ENCODE data around the gene SETD3.
"Not testable (repeated sequence)": the region's sequence is repeated elsewhere in the genome, so short reads cannot be mapped to it uniquely, and the experiment has no call there.

The SETD3 gene

DNA sequence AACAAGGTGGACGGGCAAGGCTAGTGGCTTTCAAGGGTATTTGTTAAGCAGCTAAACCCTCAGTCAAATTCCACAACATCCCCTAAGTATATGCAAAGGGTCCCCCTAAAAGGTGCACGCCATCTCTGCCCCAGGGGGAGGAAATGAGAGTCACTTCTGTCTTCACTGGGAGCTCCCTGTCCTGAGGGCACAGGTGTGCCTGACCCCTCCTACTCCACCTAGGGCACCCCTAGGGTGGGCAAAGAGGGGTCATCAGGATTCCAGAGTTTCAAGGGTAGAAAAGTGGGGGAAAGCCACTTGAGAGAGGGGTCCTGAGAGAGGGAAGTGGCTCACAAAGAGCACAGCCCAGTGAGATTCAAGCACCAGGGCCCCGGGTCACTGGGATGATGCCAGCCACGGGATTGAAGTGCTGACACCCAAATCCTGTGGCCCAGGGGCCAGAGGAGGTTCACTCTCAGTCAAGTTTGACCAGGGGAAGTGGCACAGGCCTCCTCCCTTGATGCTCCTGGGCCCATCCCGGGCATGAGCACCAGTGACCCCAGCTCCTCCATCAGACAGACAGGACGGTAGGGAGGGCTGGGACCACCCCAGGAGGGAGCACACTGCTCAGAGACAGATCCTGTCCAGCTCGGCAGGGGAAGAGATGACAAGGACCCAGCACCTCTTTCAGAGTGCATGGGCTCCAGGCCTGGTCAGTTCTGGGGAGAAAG is 126.3 kb downstream of the SETD3 start:
- DNase-seq, result no peak

DNA sequence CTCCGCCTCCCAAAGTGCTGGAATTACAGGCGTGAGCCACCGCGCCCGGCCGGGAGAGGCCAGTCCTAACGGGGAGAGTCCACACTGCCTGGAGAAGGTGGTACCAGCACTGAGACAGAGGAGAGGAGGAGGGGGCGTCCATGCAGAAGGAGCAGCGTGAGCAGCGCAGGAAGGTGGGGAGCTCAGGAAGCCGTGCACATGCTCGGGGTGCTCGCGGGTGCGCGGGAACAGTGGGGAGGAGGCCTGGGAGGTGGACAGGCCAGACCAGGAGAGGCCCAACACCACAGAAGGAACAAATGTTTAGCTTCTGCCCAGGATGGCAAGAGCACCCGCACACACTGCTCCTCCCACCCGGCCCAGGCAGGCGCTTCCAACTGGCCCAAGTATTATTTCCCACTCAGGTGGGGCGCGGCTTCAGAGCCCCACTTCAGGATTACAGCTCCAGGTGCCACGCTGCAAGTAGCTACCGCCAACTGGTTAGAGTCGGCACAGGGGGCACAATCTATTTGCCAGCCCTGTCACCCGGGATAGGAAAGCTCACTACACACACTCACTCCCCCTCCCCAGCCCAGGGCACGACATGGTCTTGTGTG is 127.9 kb downstream of the SETD3 start:
- no peak for DNase-seq

GRCh38 chr14:99351166-99352007 is 129.3 kb downstream of the SETD3 start:
- DNase-seq, result no peak

DNA sequence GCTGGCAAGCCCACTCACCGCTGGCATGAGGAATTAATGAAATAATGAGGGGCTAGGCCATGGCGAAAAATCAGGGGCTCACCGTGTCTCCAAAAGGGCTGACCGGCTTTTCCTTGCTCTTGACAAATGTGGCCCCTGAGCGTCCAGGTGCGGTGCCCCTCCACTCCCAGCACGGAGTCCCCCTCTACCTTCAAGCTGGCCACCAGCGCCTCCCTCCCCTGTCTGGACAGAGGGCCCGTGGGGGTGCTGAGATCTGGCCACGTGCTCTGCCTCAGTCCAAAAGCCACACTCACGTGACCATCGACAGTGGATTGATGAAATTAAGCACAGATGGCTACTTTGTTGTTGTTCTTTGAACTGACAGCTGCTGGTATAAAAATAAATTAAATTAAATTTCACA is 129.9 kb downstream of the SETD3 start:
- no peak for DNase-seq

DNA sequence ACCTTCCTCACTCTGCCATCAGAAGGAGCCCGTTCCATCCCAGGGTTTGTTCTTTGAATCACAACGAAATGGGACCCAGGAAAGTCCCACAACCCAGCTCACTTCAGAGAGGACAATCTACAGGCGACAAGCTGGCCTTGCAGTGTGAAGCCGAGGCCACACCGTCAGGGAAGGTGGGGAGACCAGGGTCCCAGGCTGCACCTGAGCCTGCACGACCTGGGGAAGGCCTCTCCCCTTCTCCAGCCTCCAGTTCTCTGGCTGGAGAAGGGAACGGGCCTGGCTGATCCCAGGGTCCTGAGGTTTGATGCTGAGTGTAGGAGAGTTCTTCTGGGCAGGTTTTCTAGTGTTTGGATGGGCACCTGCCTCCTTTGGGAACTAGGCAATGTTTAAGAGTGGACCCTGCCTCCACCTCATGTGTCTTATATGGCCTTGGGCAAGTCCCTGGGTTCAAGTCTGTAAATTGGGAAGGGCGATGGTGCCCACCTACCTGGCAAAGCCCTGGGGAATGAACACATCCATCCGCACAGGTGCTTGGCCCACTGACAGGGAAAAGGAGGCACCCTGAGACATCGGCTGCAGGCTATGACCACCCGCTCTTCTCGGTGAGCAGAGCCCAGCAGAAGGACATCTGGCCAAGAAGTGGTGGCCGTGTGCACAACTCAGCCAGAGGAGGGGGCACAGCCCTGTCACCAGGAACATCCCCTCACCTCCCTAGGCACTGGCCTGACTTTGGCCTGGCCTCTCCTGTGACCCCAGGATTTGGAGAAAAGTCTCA is 130.8 kb downstream of the SETD3 start:
- DNase-seq, result no peak

- DNase-seq, result no peak
Measured at GRCh38 chr14:99348816-99349614, 131.6 kb downstream of the SETD3 start.

DNA sequence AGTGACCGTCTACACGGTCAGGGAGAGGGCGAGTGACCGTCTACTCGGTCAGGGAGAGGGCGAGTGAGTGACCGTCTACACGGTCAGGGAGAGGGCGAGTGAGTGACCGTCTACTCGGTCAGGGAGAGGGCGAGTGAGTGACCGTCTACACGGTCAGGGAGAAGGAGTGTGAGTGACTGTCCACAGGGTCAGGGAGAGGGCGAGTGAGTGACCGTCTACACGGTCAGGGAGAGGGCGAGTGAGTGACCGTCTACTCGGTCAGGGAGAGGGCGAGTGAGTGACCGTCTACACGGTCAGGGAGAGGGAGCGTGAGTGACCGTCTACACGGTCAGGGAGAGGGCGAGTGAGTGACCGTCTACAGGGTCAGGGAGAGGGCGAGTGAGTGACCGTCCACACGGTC is 132.4 kb downstream of the SETD3 start:
- not testable (repeated sequence) for DNase-seq
